ENCODE data around the gene PAXIP1. TPM values are rescaled to one million over a fixed set of nuclear protein-coding genes. Genes with fewer than 3 reads are reported as not detected.

Gene PAXIP1
- total and polyA plus RNA-seq, 7 donors, result 4.2 to 13.6 (median 9.2) TPM

GRCh38 chr7:154960063-154960790 lies 42.7 kb downstream of the PAXIP1 start:
- Histone ChIP-seq H3K4me1 (no peaks in the 10 kb centered on the region), H3K27ac (no peak overlapping the region), H3K9me3 (no peaks in the 10 kb centered on the region), H3K4me3 (no peak overlapping the region), H3K36me3 (peaks cover 0 to 84% (median 22%) of the 10 kb centered on the region in 4 donors), H3K27me3 (no peaks in the 10 kb centered on the region)
- intact Hi-C loops (cut with DNase I), result no loop called here
- TF ChIP-seq POLR2AphosphoS5 (IDR thresholded peaks at IDR 0.05) (no peak), EP300 (IDR thresholded peaks at IDR 0.05) (no peak), POLR2A (IDR thresholded peaks at IDR 0.05) (no peak), CTCF (IDR thresholded peaks at IDR 0.05) (no peak)
- WGBS, 2 donors, result 83 to 91% methylated on average over 10 of the region's 10 CpGs
- DNase-seq, result no peak

- H3K4me1 ChIP-seq, result no peaks in the 10 kb centered on the region
- TF ChIP-seq CTCF (IDR thresholded peaks at IDR 0.05), result no peak
- TF ChIP-seq POLR2AphosphoS5 (IDR thresholded peaks at IDR 0.05), result no peak
- no peak for TF ChIP-seq EP300 (IDR thresholded peaks at IDR 0.05)
- no peak for TF ChIP-seq POLR2A (IDR thresholded peaks at IDR 0.05)
- H3K36me3 ChIP-seq, result peaks cover 0 to 83% (median 25%) of the 10 kb centered on the region in 4 donors
- no peaks in the 10 kb centered on the region for H3K9me3 ChIP-seq
- no peak overlapping the region for H3K27ac ChIP-seq
- H3K27me3 ChIP-seq, result no peaks in the 10 kb centered on the region
- intact Hi-C loops (cut with DNase I), result no loop called here
- no peak for DNase-seq
- WGBS, 2 donors, result 95 to 97% methylated on average over 6 of the region's 6 CpGs
- H3K4me3 ChIP-seq, result no peak overlapping the region
These were observed 46.5 kb downstream of the PAXIP1 start for GRCh38 chr7:154956427-154956826.

GRCh38 chr7:154953006-154953684 lies 49.8 kb downstream of the PAXIP1 start:
- Histone ChIP-seq H3K4me3 (no peak overlapping the region), H3K36me3 (peaks cover 0 to 83% (median 20%) of the 10 kb centered on the region in 4 donors), H3K27ac (no peak overlapping the region), H3K9me3 (no peaks in the 10 kb centered on the region), H3K27me3 (no peaks in the 10 kb centered on the region), H3K4me1 (no peaks in the 10 kb centered on the region)
- intact Hi-C loops (cut with DNase I), result no loop called here
- TF ChIP-seq EP300 (IDR thresholded peaks at IDR 0.05), result no peak
- TF ChIP-seq CTCF (IDR thresholded peaks at IDR 0.05), result peak in 3 of 4 experiments; percentile 38 to 59 (median 38)
- no peak for DNase-seq
- 56 to 72% methylated on average over 9 of the region's 9 CpGs for WGBS, 2 donors

- 95% methylated on average over 2 of the region's 2 CpGs for WGBS, 2 donors
- Histone ChIP-seq H3K9me3 (no peaks in the 10 kb centered on the region), H3K27ac (no peak overlapping the region), H3K4me3 (no peak overlapping the region), H3K36me3 (peaks cover 0 to 93% (median 26%) of the 10 kb centered on the region in 4 donors), H3K27me3 (no peaks in the 10 kb centered on the region), H3K4me1 (no peaks in the 10 kb centered on the region)
- DNase-seq, result no peak
- intact Hi-C loops (cut with DNase I), result no loop called here
- TF ChIP-seq POLR2A (IDR thresholded peaks at IDR 0.05) (no peak), CTCF (IDR thresholded peaks at IDR 0.05) (no peak), EP300 (IDR thresholded peaks at IDR 0.05) (no peak)
These were observed 52.0 kb downstream of the PAXIP1 start for GRCh38 chr7:154950960-154951359.

All from sigmoid colon (tissue), 7 donors.